ENCODE data around the gene SLC22A2. TPM values are rescaled to one million over a fixed set of nuclear protein-coding genes. Genes with fewer than 3 reads are reported as not detected.

Gene SLC22A2
- total and polyA plus RNA-seq, 9 of the 15 experiments (the other 6 are each of a cell fraction or from before 2014, with no cell fraction given), result not detected

DNA sequence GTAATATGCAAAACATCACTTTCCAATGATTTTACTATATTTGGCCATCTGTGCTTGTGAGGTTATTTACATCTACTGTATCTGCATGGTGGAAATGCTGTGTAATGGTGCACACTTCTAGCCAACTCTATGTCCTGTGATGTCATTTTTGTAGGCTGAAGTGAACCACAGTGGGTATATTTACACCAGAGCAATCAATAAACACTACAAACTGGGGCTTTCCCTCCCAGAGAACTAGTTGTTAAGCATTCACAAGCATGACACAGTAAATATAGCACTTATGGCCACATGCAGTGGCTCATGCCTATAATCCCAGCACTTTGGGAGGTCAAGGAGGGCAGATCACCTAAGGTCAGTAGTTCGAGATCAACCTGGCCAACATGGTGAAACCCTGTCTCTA, 4.9 kb downstream of the SLC22A2 start:
- POLR2A ChIA-PET, result no interaction called here
- WGBS (ENCODE audit: insufficient coverage, low coverage, missing lambda C conversion rate), result 0% methylated on average over 1 of the region's 1 CpG
- in situ Hi-C loops (cut with MboI), result no loop called here

More for the DNA sequence above, 4.9 kb downstream of the SLC22A2 start:
- CTCF ChIA-PET (ENCODE audit: low intra/inter-chr PET ratio), result no interaction called here
- no peaks in the 10 kb centered on the region for H3K9me3 ChIP-seq (replicated peaks; ENCODE audit: control insufficient read depth, insufficient read depth, low read depth, low read length)
- ATAC-seq, result no peak
- no peak overlapping the region for H3K9ac ChIP-seq (ENCODE audit: insufficient read depth in 1 of 2, low read depth in 2 of 2, low read length in 2 of 2)
- intact Hi-C loops (cut with micrococcal nuclease), result no loop called here
- no peaks in the 10 kb centered on the region for H3K79me2 ChIP-seq (ENCODE audit: control insufficient read depth, insufficient read depth, low read length)
- no peak overlapping the region for H3K4me2 ChIP-seq (ENCODE audit: insufficient read depth, low read length)
- H3K4me1 ChIP-seq (replicated peaks in 1 of 2; ENCODE audit: control insufficient read depth in 2 of 2, insufficient read depth in 2 of 2, low read length in 2 of 2), result peaks cover 0 to 6% of the 10 kb centered on the region in 2 experiments; a peak in 1 of 5 replicates
- BruUV-seq (replicated peaks), result no TSS peak
- TF ChIP-seq ILK (tag; IDR thresholded peaks at IDR 0.05; ENCODE audit: borderline replicate concordance, low read depth) (no peak), HNRNPL (IDR thresholded peaks at IDR 0.05; ENCODE audit: low read depth, low read length) (no peak), FOXK1 (CRISPR knock-in tag; IDR thresholded peaks at IDR 0.05; ENCODE audit: borderline replicate concordance) (no peak), MECOM (CRISPR knock-in tag; IDR thresholded peaks at IDR 0.05) (no peak), SIN3A (IDR thresholded peaks at IDR 0.05; ENCODE audit: borderline replicate concordance in 2 of 2, control insufficient read depth in 1 of 2, low read depth in 2 of 2, low read length in 2 of 2) (no peak), L3MBTL2 (IDR thresholded peaks at IDR 0.05) (no peak), ZNF124 (CRISPR knock-in tag; IDR thresholded peaks at IDR 0.05) (no peak), KAT2B (IDR thresholded peaks at IDR 0.05; ENCODE audit: low read depth, low read length) (no peak), RBM22 (IDR thresholded peaks at IDR 0.05; ENCODE audit: low read depth, low read length, poor library complexity, severe bottlenecking) (no peak), EGR1 (conservative IDR thresholded peaks at IDR 0.05) (no peak), MBD2 (IDR thresholded peaks at IDR 0.05; ENCODE audit: borderline replicate concordance, low read depth) (no peak)
- TF ChIP-seq, protein P1, sequence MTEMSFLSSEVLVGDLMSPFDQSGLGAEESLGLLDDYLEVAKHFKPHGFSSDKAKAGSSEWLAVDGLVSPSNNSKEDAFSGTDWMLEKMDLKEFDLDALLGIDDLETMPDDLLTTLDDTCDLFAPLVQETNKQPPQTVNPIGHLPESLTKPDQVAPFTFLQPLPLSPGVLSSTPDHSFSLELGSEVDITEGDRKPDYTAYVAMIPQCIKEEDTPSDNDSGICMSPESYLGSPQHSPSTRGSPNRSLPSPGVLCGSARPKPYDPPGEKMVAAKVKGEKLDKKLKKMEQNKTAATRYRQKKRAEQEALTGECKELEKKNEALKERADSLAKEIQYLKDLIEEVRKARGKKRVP (CRISPR knock-in tag; IDR thresholded peaks at IDR 0.05), result no peak
- no peak for DNase-seq (ENCODE audit: extremely low read depth in 1 of 4, low spot score in 3 of 4)
- no peaks in the 10 kb centered on the region for H3K36me3 ChIP-seq (ENCODE audit: control insufficient read depth, insufficient read depth, low read length)
- H3K27me3 ChIP-seq (ENCODE audit: control insufficient read depth in 2 of 2, insufficient read depth in 2 of 2, low read length in 2 of 2), result peaks cover 8 to 15% of the 10 kb centered on the region in 2 experiments; a peak in 4 of 5 replicates
- H3K4me3 ChIP-seq, result no peak overlapping the region
- no peaks in the 10 kb centered on the region for H3K9me1 ChIP-seq (ENCODE audit: control insufficient read depth, insufficient read depth, low read length)
- no peak overlapping the region for H3K27ac ChIP-seq (ENCODE audit: extremely low read depth, low read depth, low read length)
- no peaks in the 10 kb centered on the region for H4K20me1 ChIP-seq (replicated peaks; ENCODE audit: control insufficient read depth, insufficient read depth, low read length)
- FAIRE-seq, result no peak
- H2AFZ ChIP-seq (ENCODE audit: low read depth, low read length), result no peak overlapping the region

Data from K562 (cell line).